Measurements from ENCODE around the gene RAD51AP1.

DNA sequence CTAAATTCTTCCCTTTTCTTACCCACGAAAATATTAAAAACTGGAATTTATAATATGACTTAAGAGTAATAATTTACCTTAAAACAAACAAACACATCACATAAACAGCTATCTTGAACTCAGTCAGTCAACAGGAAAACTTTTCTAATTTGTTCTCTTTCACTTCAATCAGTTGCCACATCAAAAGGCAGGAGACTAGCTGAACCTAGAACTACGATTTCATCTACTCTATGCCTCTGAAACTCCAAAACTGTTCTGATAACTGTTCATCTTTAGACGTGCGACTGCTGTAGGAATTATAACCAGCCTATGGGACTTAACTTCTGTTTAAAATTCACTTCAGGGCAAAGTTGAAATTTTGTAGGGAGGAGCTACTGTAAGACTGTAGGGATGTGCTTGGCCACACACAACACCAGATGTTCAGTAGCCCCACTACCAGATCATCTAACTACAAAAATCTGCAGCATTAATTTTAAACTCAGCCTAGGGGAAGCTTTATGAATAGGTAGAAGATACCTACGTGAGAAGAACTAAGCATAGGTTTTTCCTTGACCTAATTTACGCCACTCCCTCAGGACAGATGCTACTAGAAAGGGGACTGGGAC, 7.6 kb upstream of the RAD51AP1 start:
- no peak for TF ChIP-seq CTCF (IDR thresholded peaks at IDR 0.05)
- no peak for TF ChIP-seq POLR2AphosphoS5 (IDR thresholded peaks at IDR 0.05)

All from prostate gland (tissue), 2 donors.